Measurements from ENCODE around the gene PSME1. TPM values are rescaled to one million over a fixed set of nuclear protein-coding genes. Genes with fewer than 3 reads are reported as not detected.

The PSME1 gene
- total and polyA plus RNA-seq, 2 donors (not counting 1 experiment from before 2014, with no cell fraction given) = 177 to 266 TPM

DNA sequence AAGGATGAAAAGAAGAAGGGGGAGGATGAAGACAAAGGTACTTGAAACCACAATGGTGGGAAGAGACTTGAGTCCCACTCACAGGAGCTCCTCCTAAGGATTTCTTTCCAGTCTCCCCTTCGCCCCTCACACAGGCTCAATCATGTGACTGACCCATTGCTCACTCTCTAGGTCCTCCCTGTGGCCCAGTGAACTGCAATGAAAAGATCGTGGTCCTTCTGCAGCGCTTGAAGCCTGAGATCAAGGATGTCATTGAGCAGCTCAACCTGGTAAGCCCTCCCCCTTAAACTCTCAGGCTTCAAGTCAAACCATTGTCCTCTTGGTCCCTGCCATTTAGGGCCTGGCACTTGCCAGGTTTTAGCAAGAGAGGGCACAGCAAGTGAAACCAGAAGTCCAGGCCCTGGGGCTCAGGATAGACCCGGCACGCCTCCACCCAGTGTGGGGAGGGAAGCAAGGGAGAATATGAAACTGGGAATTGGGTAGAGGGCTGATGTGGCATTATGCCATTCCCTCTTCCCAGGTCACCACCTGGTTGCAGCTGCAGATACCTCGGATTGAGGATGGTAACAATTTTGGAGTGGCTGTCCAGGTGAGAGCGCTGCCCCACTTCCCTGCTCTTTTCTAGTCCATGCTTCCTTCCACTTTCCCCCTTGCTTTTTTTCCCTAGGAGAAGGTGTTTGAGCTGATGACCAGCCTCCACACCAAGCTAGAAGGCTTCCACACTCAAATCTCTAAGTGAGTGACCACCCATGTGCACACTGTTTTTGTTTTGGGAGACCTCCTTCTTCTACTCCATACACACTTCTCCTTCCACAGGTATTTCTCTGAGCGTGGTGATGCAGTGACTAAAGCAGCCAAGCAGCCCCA lies 1.8 kb downstream of the PSME1 start:
- TF ChIP-seq, protein P1, sequence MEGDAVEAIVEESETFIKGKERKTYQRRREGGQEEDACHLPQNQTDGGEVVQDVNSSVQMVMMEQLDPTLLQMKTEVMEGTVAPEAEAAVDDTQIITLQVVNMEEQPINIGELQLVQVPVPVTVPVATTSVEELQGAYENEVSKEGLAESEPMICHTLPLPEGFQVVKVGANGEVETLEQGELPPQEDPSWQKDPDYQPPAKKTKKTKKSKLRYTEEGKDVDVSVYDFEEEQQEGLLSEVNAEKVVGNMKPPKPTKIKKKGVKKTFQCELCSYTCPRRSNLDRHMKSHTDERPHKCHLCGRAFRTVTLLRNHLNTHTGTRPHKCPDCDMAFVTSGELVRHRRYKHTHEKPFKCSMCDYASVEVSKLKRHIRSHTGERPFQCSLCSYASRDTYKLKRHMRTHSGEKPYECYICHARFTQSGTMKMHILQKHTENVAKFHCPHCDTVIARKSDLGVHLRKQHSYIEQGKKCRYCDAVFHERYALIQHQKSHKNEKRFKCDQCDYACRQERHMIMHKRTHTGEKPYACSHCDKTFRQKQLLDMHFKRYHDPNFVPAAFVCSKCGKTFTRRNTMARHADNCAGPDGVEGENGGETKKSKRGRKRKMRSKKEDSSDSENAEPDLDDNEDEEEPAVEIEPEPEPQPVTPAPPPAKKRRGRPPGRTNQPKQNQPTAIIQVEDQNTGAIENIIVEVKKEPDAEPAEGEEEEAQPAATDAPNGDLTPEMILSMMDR (conservative IDR thresholded peaks at IDR 0.05 in 1 of 2, IDR thresholded peaks at IDR 0.05 in 1 of 2; ENCODE audit: low read depth in 1 of 2, low read length in 2 of 2) = no peak
- no peak for TF ChIP-seq EZH2 (IDR thresholded peaks at IDR 0.05; ENCODE audit: low read length, missing control alignments)
- Histone ChIP-seq H3K27me3 (ENCODE audit: control insufficient read depth, insufficient read depth, low read length) (no peaks in the 10 kb centered on the region), H3K9me3 (ENCODE audit: control insufficient read depth, insufficient read depth, low read depth, low read length) (no peaks in the 10 kb centered on the region), H3K36me3 (ENCODE audit: control insufficient read depth, insufficient read depth, low read length) (peaks cover 7% of the 10 kb centered on the region), H2AFZ (ENCODE audit: low read length) (no peak overlapping the region), H3K79me2 (ENCODE audit: control insufficient read depth, insufficient read depth, low read length) (peaks cover 31% of the 10 kb centered on the region), H3K27ac (ENCODE audit: insufficient read depth, low read length) (no peak overlapping the region), H4K20me1 (ENCODE audit: control insufficient read depth, extremely low read depth, insufficient read depth, low read length) (no peaks in the 10 kb centered on the region), H3K9ac (ENCODE audit: insufficient read depth, low read length) (no peak overlapping the region), H3K4me1 (ENCODE audit: control insufficient read depth, extremely low read depth, insufficient read depth, low read length) (peaks cover 7% of the 10 kb centered on the region), H3K4me3 (replicated peaks in 1 of 4; ENCODE audit: control extremely low read depth in 1 of 4, insufficient read depth in 1 of 4, low read depth in 3 of 4, low read length in 4 of 4) (peak overlapping the region in 1 of 4 experiments; percentile 90), H3K4me2 (ENCODE audit: extremely low read depth, insufficient read depth, low read length) (no peak overlapping the region)
- DNase-seq (ENCODE audit: low read depth in 2 of 2) = no peak

- TF ChIP-seq EZH2 (IDR thresholded peaks at IDR 0.05; ENCODE audit: low read length, missing control alignments) = no peak
- TF ChIP-seq, protein P1 (conservative IDR thresholded peaks at IDR 0.05 in 1 of 2, IDR thresholded peaks at IDR 0.05 in 1 of 2; ENCODE audit: low read depth in 1 of 2, low read length in 2 of 2) = no peak
- DNase-seq (ENCODE audit: low read depth in 2 of 2) = no peak
- Histone ChIP-seq H3K9me3 (ENCODE audit: control insufficient read depth, insufficient read depth, low read depth, low read length) (no peaks in the 10 kb centered on the region), H3K27ac (ENCODE audit: insufficient read depth, low read length) (no peak overlapping the region), H3K27me3 (ENCODE audit: control insufficient read depth, insufficient read depth, low read length) (no peaks in the 10 kb centered on the region), H3K79me2 (ENCODE audit: control insufficient read depth, insufficient read depth, low read length) (peaks cover 31% of the 10 kb centered on the region), H4K20me1 (ENCODE audit: control insufficient read depth, extremely low read depth, insufficient read depth, low read length) (no peaks in the 10 kb centered on the region), H3K36me3 (ENCODE audit: control insufficient read depth, insufficient read depth, low read length) (peaks cover 7% of the 10 kb centered on the region), H2AFZ (ENCODE audit: low read length) (no peak overlapping the region), H3K4me2 (ENCODE audit: extremely low read depth, insufficient read depth, low read length) (no peak overlapping the region), H3K4me3 (replicated peaks in 1 of 4; ENCODE audit: control extremely low read depth in 1 of 4, insufficient read depth in 1 of 4, low read depth in 3 of 4, low read length in 4 of 4) (no peak overlapping the region), H3K4me1 (ENCODE audit: control insufficient read depth, extremely low read depth, insufficient read depth, low read length) (peaks cover 7% of the 10 kb centered on the region), H3K9ac (ENCODE audit: insufficient read depth, low read length) (no peak overlapping the region)
Measured at GRCh38 chr14:24138396-24139271, 2.6 kb downstream of the PSME1 start.

Measured in fibroblast of lung (primary cell).